ENCODE data around the gene ADCY1. TPM values are rescaled to one million over a fixed set of nuclear protein-coding genes. Genes with fewer than 3 reads are reported as not detected.

Gene ADCY1
- total RNA-seq, 1 donor from 2014 or later = 13.6 TPM

- Mint-ChIP-seq H3K4me3 (ENCODE audit: low read depth) (no peak overlapping the region), H3K4me1 (ENCODE audit: low read depth) (no peaks in the 10 kb centered on the region), H3K9me3 (ENCODE audit: low read depth) (peaks cover 9% of the 10 kb centered on the region), H3K27ac (no peak overlapping the region), H3K36me3 (ENCODE audit: insufficient read depth) (peaks cover 3% of the 10 kb centered on the region), H3K27me3 (no peaks in the 10 kb centered on the region)
- TF ChIP-seq CTCF (IDR thresholded peaks at IDR 0.05; ENCODE audit: unreplicated experiment) = no peak
- DNase-seq (ENCODE audit: low spot score, unreplicated experiment) = no peak
These were observed 32.8 kb downstream of the ADCY1 start for GRCh38 chr7:45606931-45607330.

- Mint-ChIP-seq H3K36me3 (ENCODE audit: insufficient read depth) (peaks cover 13% of the 10 kb centered on the region), H3K27ac (no peak overlapping the region), H3K4me3 (ENCODE audit: low read depth) (no peak overlapping the region), H3K4me1 (ENCODE audit: low read depth) (no peaks in the 10 kb centered on the region), H3K27me3 (no peaks in the 10 kb centered on the region), H3K9me3 (ENCODE audit: low read depth) (peaks cover 21% of the 10 kb centered on the region)
- no peak for DNase-seq (ENCODE audit: low spot score, unreplicated experiment)
- TF ChIP-seq CTCF (IDR thresholded peaks at IDR 0.05; ENCODE audit: unreplicated experiment) = no peak
These were observed 35.0 kb downstream of the ADCY1 start for GRCh38 chr7:45609180-45609579.

- H3K27ac Mint-ChIP-seq = no peak overlapping the region
- no peak for DNase-seq (ENCODE audit: low spot score, unreplicated experiment)
- H3K36me3 Mint-ChIP-seq (ENCODE audit: insufficient read depth) = peaks cover 14% of the 10 kb centered on the region
- H3K9me3 Mint-ChIP-seq (ENCODE audit: low read depth) = peaks cover 26% of the 10 kb centered on the region
- no peak for TF ChIP-seq CTCF (IDR thresholded peaks at IDR 0.05; ENCODE audit: unreplicated experiment)
- H3K4me1 Mint-ChIP-seq (ENCODE audit: low read depth) = no peaks in the 10 kb centered on the region
- H3K27me3 Mint-ChIP-seq = no peaks in the 10 kb centered on the region
- no peak overlapping the region for H3K4me3 Mint-ChIP-seq (ENCODE audit: low read depth)
These were observed 35.9 kb downstream of the ADCY1 start for GRCh38 chr7:45610019-45610418.

DNA sequence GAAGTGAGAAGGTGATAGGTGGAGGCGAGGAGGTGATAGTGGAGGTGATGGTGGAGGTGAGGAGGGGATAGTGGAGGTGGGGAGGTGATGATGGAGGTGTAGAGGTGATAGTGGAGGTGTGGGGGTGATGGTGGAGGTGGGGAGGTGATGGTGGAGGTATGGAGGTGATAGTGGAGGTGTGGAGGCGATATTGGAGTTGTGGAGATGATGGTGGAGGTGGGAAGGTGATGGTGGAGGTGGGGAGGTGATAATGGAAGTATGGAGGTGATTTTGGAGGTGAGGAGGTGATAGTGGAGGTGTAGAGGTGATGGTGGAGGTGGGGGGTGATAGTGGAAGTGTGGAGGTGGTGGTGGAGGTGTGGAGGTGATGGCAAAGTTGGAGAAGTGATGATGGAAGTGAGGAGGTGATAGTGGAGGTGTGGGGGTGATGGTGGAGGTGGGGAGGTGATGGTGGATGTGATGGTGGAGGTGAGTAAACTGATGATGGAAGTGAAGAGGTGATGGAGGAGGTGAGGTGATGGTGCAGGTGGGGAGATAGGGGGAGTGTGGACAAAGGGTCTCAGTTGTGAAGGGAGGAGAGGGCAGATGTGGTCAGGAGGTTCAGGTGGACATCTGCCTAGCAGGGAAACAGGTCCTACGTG is 36.6 kb downstream of the ADCY1 start:
- Mint-ChIP-seq H3K4me1 (ENCODE audit: low read depth) (no peaks in the 10 kb centered on the region), H3K27me3 (no peaks in the 10 kb centered on the region), H3K36me3 (ENCODE audit: insufficient read depth) (peaks cover 12% of the 10 kb centered on the region), H3K9me3 (ENCODE audit: low read depth) (peaks cover 25% of the 10 kb centered on the region), H3K4me3 (ENCODE audit: low read depth) (no peak overlapping the region), H3K27ac (no peak overlapping the region)
- no peak for DNase-seq (ENCODE audit: low spot score, unreplicated experiment)
- TF ChIP-seq CTCF (IDR thresholded peaks at IDR 0.05; ENCODE audit: unreplicated experiment) = no peak

GRCh38 chr7:45617166-45617565 is 43.0 kb downstream of the ADCY1 start:
- Mint-ChIP-seq H3K4me1 (ENCODE audit: low read depth) (no peaks in the 10 kb centered on the region), H3K9me3 (ENCODE audit: low read depth) (peaks cover 46% of the 10 kb centered on the region), H3K27ac (no peak overlapping the region), H3K4me3 (ENCODE audit: low read depth) (no peak overlapping the region), H3K27me3 (no peaks in the 10 kb centered on the region), H3K36me3 (ENCODE audit: insufficient read depth) (peaks cover 18% of the 10 kb centered on the region)
- TF ChIP-seq CTCF (IDR thresholded peaks at IDR 0.05; ENCODE audit: unreplicated experiment) = no peak
- no peak for DNase-seq (ENCODE audit: low spot score, unreplicated experiment)

Data from progenitor cell of endocrine pancreas (in vitro differentiated cells).